Measurements from ENCODE around the gene BATF2. TPM values are rescaled to one million over a fixed set of nuclear protein-coding genes. Genes with fewer than 3 reads are reported as not detected.
"Not testable (repeated sequence)": the region's sequence is repeated elsewhere in the genome, so short reads cannot be mapped to it uniquely, and the experiment has no call there.

BATF2 gene
- total RNA-seq, 1 experiment from 2014 or later: 0.46 TPM

DNA sequence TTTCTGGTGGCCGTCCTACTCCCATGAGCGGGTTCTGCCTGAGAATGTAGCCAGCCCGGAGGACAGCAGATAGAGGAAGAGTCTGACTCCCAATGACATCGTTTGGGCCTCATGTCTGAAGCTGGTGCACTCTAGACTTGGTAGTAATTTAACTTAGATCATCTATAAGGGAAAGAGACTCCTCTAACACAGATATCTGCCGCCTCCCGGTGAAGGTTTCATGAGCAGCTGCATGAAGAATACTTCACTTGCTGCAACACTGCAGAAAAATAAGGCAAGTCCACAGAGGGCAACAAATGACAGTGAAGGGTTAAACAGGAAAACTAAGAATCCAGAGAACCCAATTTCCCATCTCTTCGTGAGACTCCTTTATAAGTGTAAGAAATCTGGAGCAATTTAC lies 11.2 kb upstream of the BATF2 start:
- Histone ChIP-seq H3K27me3 (ENCODE audit: insufficient read depth, low read depth) (no peaks in the 10 kb centered on the region), H3K4me3 (no peak overlapping the region), H3K36me3 (ENCODE audit: low read depth) (no peaks in the 10 kb centered on the region), H3K9me2 (ENCODE audit: insufficient read depth) (no peaks in the 10 kb centered on the region), H3K9me3 (ENCODE audit: insufficient read depth, low read depth) (no peaks in the 10 kb centered on the region), H3K4me1 (replicated peaks; ENCODE audit: insufficient read depth) (peaks cover 22% of the 10 kb centered on the region), H3K79me2 (ENCODE audit: low read depth) (no peaks in the 10 kb centered on the region), H3F3A (ENCODE audit: insufficient read depth, low read depth) (peaks cover 20% of the 10 kb centered on the region), H4K20me1 (ENCODE audit: insufficient read depth) (no peaks in the 10 kb centered on the region), H3K4me2 (peak overlapping the region; percentile 52), H2AFZ (no peak overlapping the region), H3K27ac (peak overlapping the region; percentile 76)
- ChIA-PET CTCF (no interaction called here), POLR2A (ENCODE audit: unreplicated experiment) (interaction anchor here (0.7 kb wide), 1 partner anchor 11 kb away, joined by 8 read pairs; the partner anchor contains the start of gene BATF2)
- BruUV-seq (replicated peaks): no TSS peak
- DNase-seq: no peak
- intact Hi-C loops (cut with micrococcal nuclease; ENCODE audit: unreplicated experiment): no loop called here
- no peak for TF ChIP-seq EZH2 (IDR thresholded peaks at IDR 0.05; ENCODE audit: low read depth)
- TF ChIP-seq, protein P1, sequence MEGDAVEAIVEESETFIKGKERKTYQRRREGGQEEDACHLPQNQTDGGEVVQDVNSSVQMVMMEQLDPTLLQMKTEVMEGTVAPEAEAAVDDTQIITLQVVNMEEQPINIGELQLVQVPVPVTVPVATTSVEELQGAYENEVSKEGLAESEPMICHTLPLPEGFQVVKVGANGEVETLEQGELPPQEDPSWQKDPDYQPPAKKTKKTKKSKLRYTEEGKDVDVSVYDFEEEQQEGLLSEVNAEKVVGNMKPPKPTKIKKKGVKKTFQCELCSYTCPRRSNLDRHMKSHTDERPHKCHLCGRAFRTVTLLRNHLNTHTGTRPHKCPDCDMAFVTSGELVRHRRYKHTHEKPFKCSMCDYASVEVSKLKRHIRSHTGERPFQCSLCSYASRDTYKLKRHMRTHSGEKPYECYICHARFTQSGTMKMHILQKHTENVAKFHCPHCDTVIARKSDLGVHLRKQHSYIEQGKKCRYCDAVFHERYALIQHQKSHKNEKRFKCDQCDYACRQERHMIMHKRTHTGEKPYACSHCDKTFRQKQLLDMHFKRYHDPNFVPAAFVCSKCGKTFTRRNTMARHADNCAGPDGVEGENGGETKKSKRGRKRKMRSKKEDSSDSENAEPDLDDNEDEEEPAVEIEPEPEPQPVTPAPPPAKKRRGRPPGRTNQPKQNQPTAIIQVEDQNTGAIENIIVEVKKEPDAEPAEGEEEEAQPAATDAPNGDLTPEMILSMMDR (conservative IDR thresholded peaks at IDR 0.05): no peak

DNA sequence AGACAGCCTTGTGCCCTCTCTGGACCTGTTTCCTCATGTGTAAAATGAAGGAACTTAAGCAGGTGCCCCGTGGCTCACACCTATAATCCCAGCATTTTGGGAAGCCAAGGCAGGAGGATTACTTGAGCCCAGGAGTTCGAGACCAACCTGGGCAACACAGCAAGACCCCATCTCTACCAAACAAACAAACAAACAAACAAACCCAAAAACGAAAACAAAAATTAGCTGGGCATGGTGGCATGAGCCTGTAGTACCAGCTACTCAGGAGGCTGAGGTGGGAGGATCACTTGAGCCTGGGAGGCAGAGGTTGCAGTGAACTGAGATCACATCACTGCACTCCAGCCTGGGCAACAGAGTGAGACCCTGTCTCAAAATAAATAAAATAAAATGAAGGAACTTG lies 7.2 kb upstream of the BATF2 start:
- H3K9me3 ChIP-seq (ENCODE audit: insufficient read depth, low read depth); DNase-seq; intact Hi-C loops (cut with micrococcal nuclease; ENCODE audit: unreplicated experiment); H3K9me2 ChIP-seq (ENCODE audit: insufficient read depth); H3K27me3 ChIP-seq (ENCODE audit: insufficient read depth, low read depth); H3F3A ChIP-seq (ENCODE audit: insufficient read depth, low read depth); H3K4me3 ChIP-seq; H3K79me2 ChIP-seq (ENCODE audit: low read depth); H3K4me2 ChIP-seq; H3K27ac ChIP-seq; CTCF ChIA-PET; POLR2A ChIA-PET (ENCODE audit: unreplicated experiment); H3K36me3 ChIP-seq (ENCODE audit: low read depth); H2AFZ ChIP-seq; BruUV-seq (replicated peaks); H4K20me1 ChIP-seq (ENCODE audit: insufficient read depth): not testable (repeated sequence)
- H3K4me1 ChIP-seq (replicated peaks; ENCODE audit: insufficient read depth): peaks cover 20% of the 10 kb centered on the region

DNA sequence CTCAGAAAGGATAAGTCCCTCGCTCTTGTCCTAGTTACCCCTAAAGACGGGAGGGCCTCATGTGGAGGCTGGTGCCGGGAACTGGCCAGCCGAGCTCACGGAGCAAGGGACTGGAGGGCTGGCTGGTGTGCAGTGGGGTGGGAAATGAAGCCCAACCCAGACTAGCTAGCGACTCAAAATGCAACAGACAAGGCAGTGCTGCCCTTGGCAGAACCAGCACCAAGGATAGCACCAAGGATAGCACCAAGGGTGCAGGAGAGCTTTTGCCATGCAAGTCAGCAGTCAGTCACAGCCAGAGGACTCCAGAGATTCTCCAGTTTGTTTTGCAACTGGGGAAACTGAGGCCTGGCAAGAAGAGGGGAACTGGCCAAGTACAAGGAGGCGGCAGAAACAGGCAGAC lies 6.5 kb upstream of the BATF2 start:
- H3K4me2 ChIP-seq: no peak overlapping the region
- peaks cover 11% of the 10 kb centered on the region for H3F3A ChIP-seq (ENCODE audit: insufficient read depth, low read depth)
- POLR2A ChIA-PET (ENCODE audit: unreplicated experiment): interaction anchor here (0.6 kb wide), 1 partner anchor 139 kb away, joined by 6 read pairs; no protein-coding TSS in a partner anchor
- no peaks in the 10 kb centered on the region for H3K36me3 ChIP-seq (ENCODE audit: low read depth)
- H3K27me3 ChIP-seq (ENCODE audit: insufficient read depth, low read depth): no peaks in the 10 kb centered on the region
- no peaks in the 10 kb centered on the region for H4K20me1 ChIP-seq (ENCODE audit: insufficient read depth)
- H3K9me2 ChIP-seq (ENCODE audit: insufficient read depth): no peaks in the 10 kb centered on the region
- BruUV-seq (replicated peaks): no TSS peak
- DNase-seq: no peak
- intact Hi-C loops (cut with micrococcal nuclease; ENCODE audit: unreplicated experiment): no loop called here
- H3K79me2 ChIP-seq (ENCODE audit: low read depth): no peaks in the 10 kb centered on the region
- H2AFZ ChIP-seq: no peak overlapping the region
- H3K4me3 ChIP-seq: no peak overlapping the region
- H3K27ac ChIP-seq: no peak overlapping the region
- TF ChIP-seq EZH2 (IDR thresholded peaks at IDR 0.05; ENCODE audit: low read depth): no peak
- TF ChIP-seq, protein P1 (conservative IDR thresholded peaks at IDR 0.05): no peak
- no peaks in the 10 kb centered on the region for H3K9me3 ChIP-seq (ENCODE audit: insufficient read depth, low read depth)
- CTCF ChIA-PET: interaction anchor here (0.8 kb wide), 1 partner anchor 87 kb away, joined by 3 read pairs; no protein-coding TSS in a partner anchor
- H3K4me1 ChIP-seq (replicated peaks; ENCODE audit: insufficient read depth): peaks cover 18% of the 10 kb centered on the region

DNA sequence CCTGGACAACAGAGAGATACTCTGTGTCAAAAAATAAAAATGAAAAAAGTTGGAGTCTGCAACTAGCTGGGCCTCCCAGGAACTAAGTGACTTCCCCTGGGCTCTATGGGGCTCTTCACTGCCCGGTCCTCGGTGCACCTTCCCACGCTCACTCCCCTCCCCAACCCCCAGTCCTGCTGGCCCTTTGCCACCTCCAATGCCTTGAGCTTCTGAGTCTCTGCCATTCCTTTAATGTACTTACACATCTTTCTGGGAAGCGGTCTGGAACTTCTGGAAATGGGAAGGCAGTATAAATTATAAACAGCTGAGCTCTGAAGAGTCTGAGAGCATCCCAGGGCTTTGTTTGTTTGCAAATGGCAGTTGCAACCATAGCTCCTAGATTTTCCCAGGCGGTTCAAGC lies 5.9 kb upstream of the BATF2 start:
- Histone ChIP-seq H3K4me3 (no peak overlapping the region), H3K4me2 (no peak overlapping the region), H2AFZ (no peak overlapping the region), H4K20me1 (ENCODE audit: insufficient read depth) (no peaks in the 10 kb centered on the region), H3K79me2 (ENCODE audit: low read depth) (no peaks in the 10 kb centered on the region), H3K9me2 (ENCODE audit: insufficient read depth) (no peaks in the 10 kb centered on the region), H3K27ac (no peak overlapping the region), H3K36me3 (ENCODE audit: low read depth) (no peaks in the 10 kb centered on the region), H3K27me3 (ENCODE audit: insufficient read depth, low read depth) (no peaks in the 10 kb centered on the region), H3F3A (ENCODE audit: insufficient read depth, low read depth) (peaks cover 12% of the 10 kb centered on the region), H3K9me3 (ENCODE audit: insufficient read depth, low read depth) (no peaks in the 10 kb centered on the region), H3K4me1 (replicated peaks; ENCODE audit: insufficient read depth) (peaks cover 12% of the 10 kb centered on the region)
- BruUV-seq (replicated peaks): no TSS peak
- CTCF ChIA-PET: interaction anchor here (0.6 to 1.4 kb wide), 3 partner anchors 10 to 87 kb away, joined by 3 to 21 read pairs (median 3); no protein-coding TSS in a partner anchor
- POLR2A ChIA-PET (ENCODE audit: unreplicated experiment): interaction anchor here (0.6 kb wide), 1 partner anchor 138 kb away, joined by 6 read pairs; no protein-coding TSS in a partner anchor
- TF ChIP-seq EZH2 (IDR thresholded peaks at IDR 0.05; ENCODE audit: low read depth): no peak
- TF ChIP-seq, protein P1 (conservative IDR thresholded peaks at IDR 0.05): no peak
- no peak for DNase-seq
- intact Hi-C loops (cut with micrococcal nuclease; ENCODE audit: unreplicated experiment): no loop called here

Measured in PC-9 (cell line).